HL-60/S4 (cell line): ENCODE data around the gene CIAPIN1.
"Not testable (repeated sequence)": the region's sequence is repeated elsewhere in the genome, so short reads cannot be mapped to it uniquely, and the experiment has no call there.

Experiments used
- in situ Hi-C: fragments of 300-500 bp; cut with MboI; formaldehyde crosslinking; loops from 2 replicates; pipeline ENCODE4 v1.14.3; 2022; ENCODE audit warnings: low sequenced_read_pairs

The CIAPIN1 gene

DNA sequence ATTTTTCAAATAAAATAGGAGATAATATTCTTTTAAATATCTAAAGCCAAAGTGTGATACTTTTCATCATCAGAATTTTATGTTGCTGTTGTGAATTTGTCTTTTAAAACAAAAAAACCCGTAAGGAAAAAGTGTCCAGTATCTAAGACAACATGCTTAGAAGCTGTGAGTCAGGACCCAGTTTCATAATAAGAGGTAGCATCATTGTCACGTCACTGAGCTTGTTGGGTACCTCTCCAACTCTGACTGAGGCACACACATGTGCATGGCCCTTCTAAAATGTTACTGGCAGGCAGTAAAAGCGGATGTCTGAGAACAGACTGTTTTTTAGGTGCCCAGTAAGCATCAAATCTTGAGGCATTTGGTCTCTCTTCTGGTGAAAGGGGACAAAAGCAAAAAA, 2.5 kb downstream of the CIAPIN1 start:
- in situ Hi-C loops, result no loop called here

DNA sequence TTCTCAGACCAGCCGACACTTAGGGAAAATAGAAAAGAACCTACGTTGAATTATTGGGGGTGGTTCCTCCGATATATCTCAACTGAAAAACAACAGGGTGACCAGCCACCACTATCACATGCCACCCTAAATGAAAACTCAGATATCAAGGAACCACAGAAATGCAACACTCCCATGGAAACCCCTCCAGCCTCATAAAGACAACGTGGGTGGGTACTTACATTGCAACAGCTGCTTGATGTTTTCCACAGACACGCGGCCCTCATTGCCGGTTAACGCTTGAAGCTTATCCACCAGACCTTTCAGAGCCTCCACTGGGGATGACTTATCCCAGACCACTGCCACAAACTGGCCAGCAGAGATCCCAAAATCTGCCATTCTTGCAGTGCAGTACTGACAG, 6.6 kb downstream of the CIAPIN1 start:
- in situ Hi-C loops, result not testable (repeated sequence)

DNA sequence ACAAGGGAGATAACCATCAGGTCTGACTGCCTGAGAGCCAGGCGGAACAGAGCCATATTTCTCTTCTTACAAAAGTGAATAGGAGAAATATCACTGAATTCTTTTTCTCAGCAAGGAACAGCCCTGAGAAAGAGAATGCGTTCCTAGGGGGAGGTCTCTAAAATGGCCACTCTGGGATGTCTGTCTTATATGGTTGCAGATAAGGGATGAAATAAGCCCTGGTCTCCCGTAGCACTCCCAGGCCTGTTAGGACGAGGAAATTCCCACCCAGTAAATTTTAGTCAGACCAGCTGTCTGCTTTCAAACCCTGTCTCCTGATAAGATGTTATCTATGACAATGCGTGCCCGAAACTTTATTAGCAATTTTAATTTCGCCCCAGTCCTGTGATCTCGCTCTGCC, 7.2 kb downstream of the CIAPIN1 start:
- in situ Hi-C loops, result not testable (repeated sequence)

GRCh38 chr16:57435838-57436237, 11.3 kb downstream of the CIAPIN1 start:
- in situ Hi-C loops, result no loop called here

DNA sequence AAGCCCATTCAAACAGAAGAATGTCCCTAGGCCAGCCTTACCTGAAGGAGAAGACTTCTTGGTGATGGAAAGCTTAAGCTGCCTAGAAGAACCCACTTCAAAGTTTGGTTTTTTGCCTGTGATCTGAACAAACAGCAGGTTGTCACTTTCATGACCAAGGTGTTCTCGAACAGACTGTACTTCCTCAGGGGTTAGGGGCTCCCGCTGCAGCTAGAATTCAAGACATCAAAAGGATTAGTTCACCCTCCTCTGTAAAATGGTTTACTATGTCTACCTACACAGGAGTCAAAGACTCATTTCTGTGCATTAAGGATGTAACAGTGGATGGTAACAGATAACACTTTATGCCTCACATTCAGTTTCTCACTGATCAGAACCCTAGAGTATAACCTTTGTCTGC, 13.2 kb downstream of the CIAPIN1 start:
- in situ Hi-C loops, result no loop called here

- in situ Hi-C loops, result no loop called here
These were observed 14.2 kb downstream of the CIAPIN1 start for GRCh38 chr16:57432989-57433388.

DNA sequence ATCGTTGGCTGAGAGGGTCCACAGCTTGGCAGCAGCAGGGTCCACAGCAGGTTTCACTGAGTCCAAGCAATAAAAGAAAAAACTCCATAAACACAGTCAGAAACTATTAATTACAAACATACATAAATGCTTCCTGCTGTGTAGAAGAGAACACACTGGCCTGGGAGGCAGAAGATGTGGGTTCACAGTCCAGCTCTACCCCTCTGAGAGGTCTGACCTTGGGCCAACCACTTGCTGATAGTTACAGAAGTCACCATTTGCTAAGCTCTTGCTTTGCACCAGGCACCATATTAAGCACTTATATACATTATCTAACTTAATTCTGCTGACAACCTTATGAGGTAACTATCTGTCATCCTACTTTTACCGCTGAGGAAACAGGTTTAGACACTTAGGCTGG, 14.7 kb downstream of the CIAPIN1 start:
- in situ Hi-C loops, result no loop called here

DNA sequence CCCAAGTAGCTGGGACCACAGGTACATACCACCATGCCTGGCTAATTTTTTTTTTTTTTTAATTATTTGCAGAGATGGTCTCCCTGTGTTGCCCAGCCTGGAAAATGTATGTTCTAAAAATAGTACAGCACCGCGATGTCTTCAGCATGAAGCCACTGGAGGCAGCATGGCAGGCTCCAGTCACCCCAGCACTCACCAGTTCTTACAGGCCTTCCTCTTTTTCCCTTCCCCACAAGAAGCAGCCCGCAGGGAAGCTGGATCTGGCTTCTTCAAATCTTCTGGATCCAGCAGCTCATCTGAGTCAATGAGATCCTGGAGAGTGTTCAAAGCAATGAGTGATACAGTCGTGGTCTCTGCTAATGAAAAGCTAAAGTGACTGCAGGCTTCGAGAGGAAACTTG, 16.2 kb downstream of the CIAPIN1 start:
- in situ Hi-C loops, result no loop called here

- in situ Hi-C loops, result no loop called here
These were observed 19.4 kb downstream of the CIAPIN1 start for GRCh38 chr16:57427824-57428223.

- in situ Hi-C loops, result no loop called here
These were observed 19.9 kb downstream of the CIAPIN1 start for GRCh38 chr16:57427307-57427706.

- in situ Hi-C loops, result no loop called here
These were observed 20.8 kb downstream of the CIAPIN1 start for GRCh38 chr16:57426356-57426755.

GRCh38 chr16:57424583-57424982, 22.6 kb downstream of the CIAPIN1 start:
- in situ Hi-C loops, result no loop called here

DNA sequence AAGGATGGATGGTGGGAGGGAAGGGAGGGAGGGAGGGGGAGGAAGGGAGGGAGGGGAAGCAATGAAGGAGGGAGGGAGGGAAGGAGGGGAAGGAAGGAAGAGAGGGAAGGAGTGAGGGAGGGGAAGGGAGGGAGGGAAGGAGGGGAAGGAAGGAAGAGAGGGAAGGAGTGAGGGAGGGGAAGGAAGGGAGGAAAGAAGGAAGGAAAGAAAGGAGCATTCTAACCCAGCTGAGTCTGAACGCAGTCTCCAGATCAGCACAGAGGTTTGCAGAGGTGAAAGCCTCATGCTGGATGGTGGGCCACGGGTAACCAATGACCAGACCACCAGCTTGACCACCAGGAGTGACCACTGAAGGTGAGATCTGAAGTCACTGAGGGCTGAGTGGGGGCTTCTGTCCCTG, 24.0 kb downstream of the CIAPIN1 start:
- in situ Hi-C loops, result no loop called here

- in situ Hi-C loops, result no loop called here
These were observed 24.9 kb downstream of the CIAPIN1 start for GRCh38 chr16:57422026-57422944.

DNA sequence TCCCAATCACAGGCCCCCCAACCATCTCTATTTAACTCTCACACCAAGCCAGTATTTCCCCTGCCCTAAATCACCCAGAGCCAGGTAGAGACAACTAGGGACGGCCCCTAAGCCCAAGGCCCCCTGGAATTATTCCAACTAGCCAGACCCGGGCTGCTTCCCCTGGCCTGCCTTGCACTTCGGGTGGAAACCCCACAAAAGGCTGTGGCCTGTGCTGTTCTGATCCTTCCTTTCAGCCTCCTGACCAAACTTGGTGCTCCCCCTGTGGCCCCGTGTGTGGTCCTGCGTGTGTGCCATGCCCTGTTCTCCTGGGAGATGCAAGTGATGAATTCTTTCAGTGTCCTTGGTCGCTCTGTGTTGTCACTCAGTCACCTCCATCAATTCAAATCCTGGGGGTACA, 27.7 kb downstream of the CIAPIN1 start:
- in situ Hi-C loops, result loop anchor here (5.0 kb wide), 1 partner anchor 117 kb away; no protein-coding TSS in a partner anchor

- in situ Hi-C loops, result loop anchor here (5.0 kb wide), 1 partner anchor 114 kb away; no protein-coding TSS in a partner anchor
These were observed 31.1 kb downstream of the CIAPIN1 start for GRCh38 chr16:57416084-57416483.

GRCh38 chr16:57413733-57414132, 33.5 kb downstream of the CIAPIN1 start:
- in situ Hi-C loops, result no loop called here

DNA sequence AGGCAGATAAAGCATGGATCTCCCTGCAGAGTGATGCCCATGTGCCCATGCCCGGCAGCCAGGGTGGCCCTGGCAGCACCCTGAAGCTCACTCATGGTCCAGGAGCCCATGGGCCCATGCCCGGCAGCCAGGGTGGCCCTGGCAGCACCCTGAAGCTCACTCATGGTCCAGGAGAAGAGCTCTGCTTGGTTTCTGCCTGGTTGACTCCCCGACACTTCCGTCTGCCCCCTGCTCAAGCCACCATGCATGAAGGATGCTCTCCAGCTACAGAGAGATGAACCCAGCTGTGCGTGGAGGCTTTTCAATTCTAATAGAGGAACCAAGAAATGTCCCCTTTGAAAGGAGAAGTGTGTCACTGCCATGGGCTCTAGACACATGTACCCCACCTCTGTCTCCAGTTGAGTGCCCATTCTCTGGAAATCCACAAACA, 33.9 kb downstream of the CIAPIN1 start:
- in situ Hi-C loops, result no loop called here

- in situ Hi-C loops, result no loop called here
These were observed 34.6 kb downstream of the CIAPIN1 start for GRCh38 chr16:57412584-57412983.

GRCh38 chr16:57411362-57411976, 35.7 kb downstream of the CIAPIN1 start:
- in situ Hi-C loops, result no loop called here

GRCh38 chr16:57409870-57410587, 37.2 kb downstream of the CIAPIN1 start:
- in situ Hi-C loops, result no loop called here
